ENCODE data around the gene EFHB. TPM values are rescaled to one million over a fixed set of nuclear protein-coding genes. Genes with fewer than 3 reads are reported as not detected.
"Not testable (repeated sequence)": the region's sequence is repeated elsewhere in the genome, so short reads cannot be mapped to it uniquely, and the experiment has no call there.

The EFHB gene
- total RNA-seq, 1 donor from 2014 or later, result 1.0 TPM

GRCh38 chr3:19886404-19886803 is 47.6 kb downstream of the EFHB start:
- Mint-ChIP-seq H3K4me1 (peaks cover 12% of the 10 kb centered on the region), H3K36me3 (no peaks in the 10 kb centered on the region), H3K9me3 (no peaks in the 10 kb centered on the region), H3K27me3 (ENCODE audit: low read depth) (no peaks in the 10 kb centered on the region), H3K4me3 (no peak overlapping the region), H3K27ac (no peak overlapping the region)
- no peak for TF ChIP-seq CTCF (IDR thresholded peaks at IDR 0.05; ENCODE audit: unreplicated experiment)
- DNase-seq (ENCODE audit: low spot score in 2 of 2, unreplicated experiment in 2 of 2), result no peak

- TF ChIP-seq CTCF (IDR thresholded peaks at IDR 0.05; ENCODE audit: unreplicated experiment), result peak; percentile 57
- H3K27ac Mint-ChIP-seq, result no peak overlapping the region
- no peaks in the 10 kb centered on the region for H3K36me3 Mint-ChIP-seq
- H3K27me3 Mint-ChIP-seq (ENCODE audit: low read depth), result no peaks in the 10 kb centered on the region
- H3K9me3 Mint-ChIP-seq, result no peaks in the 10 kb centered on the region
- peaks cover 12% of the 10 kb centered on the region for H3K4me1 Mint-ChIP-seq
- H3K4me3 Mint-ChIP-seq, result no peak overlapping the region
- DNase-seq (ENCODE audit: low spot score in 2 of 2, unreplicated experiment in 2 of 2), result no peak
Measured at GRCh38 chr3:19885468-19885867, 48.5 kb downstream of the EFHB start.

- H3K9me3 Mint-ChIP-seq, result no peaks in the 10 kb centered on the region
- H3K4me3 Mint-ChIP-seq, result no peak overlapping the region
- H3K27ac Mint-ChIP-seq, result no peak overlapping the region
- H3K27me3 Mint-ChIP-seq (ENCODE audit: low read depth), result no peaks in the 10 kb centered on the region
- H3K36me3 Mint-ChIP-seq, result no peaks in the 10 kb centered on the region
- DNase-seq (ENCODE audit: low spot score in 2 of 2, unreplicated experiment in 2 of 2), result no peak
- TF ChIP-seq CTCF (IDR thresholded peaks at IDR 0.05; ENCODE audit: unreplicated experiment), result no peak
- no peaks in the 10 kb centered on the region for H3K4me1 Mint-ChIP-seq
Measured at GRCh38 chr3:19881852-19882251, 52.2 kb downstream of the EFHB start.

DNA sequence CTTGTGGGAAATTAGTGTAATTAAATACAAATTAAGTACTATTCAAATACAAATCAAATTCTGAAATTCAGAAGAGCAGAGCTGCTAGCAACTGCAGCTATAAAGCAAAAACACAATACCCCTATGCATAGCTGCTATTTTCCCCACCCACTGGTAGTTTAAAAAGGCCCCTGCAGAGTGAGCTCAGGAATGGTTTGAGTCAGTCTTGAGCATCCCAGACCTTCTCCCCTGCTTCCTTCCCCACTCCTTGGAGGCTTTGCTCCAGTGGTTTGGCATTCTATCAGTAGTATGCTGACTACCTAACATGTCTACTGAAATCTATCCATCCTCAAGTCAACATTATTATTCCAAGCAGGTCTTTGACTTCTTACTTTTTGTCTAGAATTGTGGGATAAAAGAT is 53.0 kb downstream of the EFHB start:
- no peak overlapping the region for H3K27ac Mint-ChIP-seq
- no peaks in the 10 kb centered on the region for H3K36me3 Mint-ChIP-seq
- H3K4me1 Mint-ChIP-seq, result no peaks in the 10 kb centered on the region
- H3K4me3 Mint-ChIP-seq, result no peak overlapping the region
- no peak for TF ChIP-seq CTCF (IDR thresholded peaks at IDR 0.05; ENCODE audit: unreplicated experiment)
- DNase-seq (ENCODE audit: low spot score in 2 of 2, unreplicated experiment in 2 of 2), result no peak
- H3K9me3 Mint-ChIP-seq, result no peaks in the 10 kb centered on the region
- H3K27me3 Mint-ChIP-seq (ENCODE audit: low read depth), result no peaks in the 10 kb centered on the region

- Mint-ChIP-seq H3K36me3 (no peaks in the 10 kb centered on the region), H3K27me3 (ENCODE audit: low read depth) (peaks cover 4% of the 10 kb centered on the region), H3K27ac (no peak overlapping the region), H3K4me3 (no peak overlapping the region), H3K4me1 (no peaks in the 10 kb centered on the region), H3K9me3 (no peaks in the 10 kb centered on the region)
- no peak for TF ChIP-seq CTCF (IDR thresholded peaks at IDR 0.05; ENCODE audit: unreplicated experiment)
- no peak for DNase-seq (ENCODE audit: low spot score in 2 of 2, unreplicated experiment in 2 of 2)
Measured at GRCh38 chr3:19877656-19878055, 56.4 kb downstream of the EFHB start.

GRCh38 chr3:19866751-19867347 is 67.2 kb downstream of the EFHB start:
- H3K27ac Mint-ChIP-seq, result no peak overlapping the region
- no peak overlapping the region for H3K4me3 Mint-ChIP-seq
- H3K36me3 Mint-ChIP-seq, result no peaks in the 10 kb centered on the region
- DNase-seq (ENCODE audit: low spot score in 2 of 2, unreplicated experiment in 2 of 2), result peak in 1 of 2 experiments; percentile 66
- peaks cover 2% of the 10 kb centered on the region for H3K4me1 Mint-ChIP-seq
- H3K9me3 Mint-ChIP-seq, result no peaks in the 10 kb centered on the region
- H3K27me3 Mint-ChIP-seq (ENCODE audit: low read depth), result peaks cover 17% of the 10 kb centered on the region
- peak; percentile 72 for TF ChIP-seq CTCF (IDR thresholded peaks at IDR 0.05; ENCODE audit: unreplicated experiment)

- H3K4me1 Mint-ChIP-seq; DNase-seq (ENCODE audit: low spot score in 2 of 2, unreplicated experiment in 2 of 2); H3K4me3 Mint-ChIP-seq; H3K27ac Mint-ChIP-seq; H3K27me3 Mint-ChIP-seq (ENCODE audit: low read depth); H3K36me3 Mint-ChIP-seq: not testable (repeated sequence)
- H3K9me3 Mint-ChIP-seq, result peaks cover 27% of the 10 kb centered on the region
Measured at GRCh38 chr3:19855318-19855717, 78.7 kb downstream of the EFHB start.

GRCh38 chr3:19846609-19847008 is 87.4 kb downstream of the EFHB start:
- not testable (repeated sequence) for DNase-seq (ENCODE audit: low spot score in 2 of 2, unreplicated experiment in 2 of 2); H3K4me3 Mint-ChIP-seq; H3K36me3 Mint-ChIP-seq; H3K27me3 Mint-ChIP-seq (ENCODE audit: low read depth); H3K27ac Mint-ChIP-seq; H3K4me1 Mint-ChIP-seq
- peaks cover 40% of the 10 kb centered on the region for H3K9me3 Mint-ChIP-seq
